ENCODE measurements around the gene MAN2C1.
"Not testable (repeated sequence)": the region's sequence is repeated elsewhere in the genome, so short reads cannot be mapped to it uniquely, and the experiment has no call there.

The MAN2C1 gene

DNA sequence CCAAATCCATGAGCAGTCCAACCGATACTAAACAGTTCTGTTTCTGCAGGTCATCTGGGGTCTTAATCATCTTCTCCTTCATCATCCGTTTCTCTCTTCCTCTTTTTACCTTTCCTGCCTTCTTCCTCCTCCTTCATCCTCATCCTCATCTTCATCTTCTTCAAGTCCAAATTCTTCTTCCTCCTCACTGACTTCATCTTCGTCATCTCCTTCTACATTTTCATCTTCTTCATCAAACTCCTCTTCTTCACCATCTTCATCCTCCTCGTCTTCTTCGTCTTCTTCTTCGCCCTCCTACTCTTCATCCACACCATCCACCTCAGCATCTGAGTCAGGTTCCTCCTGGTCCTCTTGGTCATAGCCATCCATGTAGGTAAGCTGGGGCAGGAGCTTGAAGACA is 46.7 kb downstream of the MAN2C1 start:
- H3K36me3 ChIP-seq (ENCODE audit: control insufficient read depth in 1 of 2, insufficient read depth in 2 of 2, low read length in 2 of 2) = no peaks in the 10 kb centered on the region
- no peaks in the 10 kb centered on the region for H3K79me2 ChIP-seq (ENCODE audit: control insufficient read depth, insufficient read depth, low read length, poor library complexity)
- no peak overlapping the region for H4K91ac ChIP-seq (ENCODE audit: low read depth, low read length)
- H3K9ac ChIP-seq (ENCODE audit: low read length) = no peak overlapping the region
- no peak overlapping the region for H4K12ac ChIP-seq (ENCODE audit: low read depth, low read length)
- H3K27me3 ChIP-seq (ENCODE audit: insufficient read depth, low read length) = no peaks in the 10 kb centered on the region
- H2BK120ac ChIP-seq (ENCODE audit: insufficient read depth, low read length, poor library complexity) = no peak overlapping the region
- no peaks in the 10 kb centered on the region for H3K4me1 ChIP-seq (ENCODE audit: control insufficient read depth in 1 of 2, insufficient read depth in 2 of 2, low read length in 2 of 2)
- no peaks in the 10 kb centered on the region for H3K9me3 ChIP-seq (ENCODE audit: insufficient read depth, low read depth, low read length)
- no peak overlapping the region for H2AFZ ChIP-seq (ENCODE audit: insufficient read depth, low read length, poor library complexity)
- no peak overlapping the region for H2AK5ac ChIP-seq (ENCODE audit: low read length)
- no peak overlapping the region for H2BK12ac ChIP-seq (ENCODE audit: low read length)
- H3K27ac ChIP-seq (ENCODE audit: low read depth, low read length) = no peak overlapping the region
- H3K4me3 ChIP-seq (ENCODE audit: low read depth, low read length) = no peak overlapping the region
- no peak for DNase-seq
- no peak overlapping the region for H3K14ac ChIP-seq (ENCODE audit: low read length)
- no peak overlapping the region for H2BK5ac ChIP-seq (ENCODE audit: low read depth, low read length, poor library complexity)
- no peak overlapping the region for H3K4me2 ChIP-seq (ENCODE audit: low read length)
- H3K4ac ChIP-seq (ENCODE audit: low read depth, low read length) = no peak overlapping the region
- H4K8ac ChIP-seq (ENCODE audit: low read depth, low read length) = no peak overlapping the region
- no peak overlapping the region for H3K18ac ChIP-seq (ENCODE audit: low read length)
- WGBS (ENCODE audit: extremely low coverage, insufficient coverage, insufficient read length) = 100% methylated on average over 5 of the region's 6 CpGs
- H3K23ac ChIP-seq (ENCODE audit: low read length) = no peak overlapping the region
- H3K79me1 ChIP-seq (ENCODE audit: low read length) = no peaks in the 10 kb centered on the region

DNA sequence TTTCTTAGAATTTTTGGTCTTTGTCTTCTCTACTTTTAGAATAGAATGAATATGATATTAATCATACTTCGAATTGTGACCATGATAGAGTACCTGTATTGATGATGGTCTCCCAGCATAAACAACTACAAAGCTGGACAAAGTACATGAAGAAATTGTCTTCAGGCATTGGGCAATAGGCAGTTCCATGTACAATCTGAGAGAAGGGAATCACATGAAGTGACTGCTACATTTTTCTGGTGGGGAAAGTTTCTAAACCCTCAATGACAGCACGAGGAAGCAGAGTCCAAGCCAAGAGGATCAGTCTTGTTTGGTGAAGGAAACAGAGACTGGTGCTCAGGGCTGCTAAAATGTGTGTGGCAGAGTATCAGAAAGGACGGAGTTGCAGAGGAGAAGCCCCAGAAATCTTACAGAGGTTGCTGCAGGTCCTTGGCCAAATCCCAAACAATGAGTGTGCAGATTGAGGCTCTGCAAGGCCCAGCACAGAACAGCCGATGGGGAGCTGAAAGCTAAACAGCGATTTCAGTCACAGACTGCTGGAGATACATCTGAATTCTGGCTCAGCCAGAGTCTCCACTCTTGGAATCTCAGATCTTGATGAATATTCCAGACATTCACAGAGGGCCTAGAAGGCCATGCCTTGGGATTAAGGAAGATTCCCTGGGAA is 49.0 kb downstream of the MAN2C1 start:
- not testable (repeated sequence) for H3K14ac ChIP-seq (ENCODE audit: low read length); H3K4ac ChIP-seq (ENCODE audit: low read depth, low read length); H4K12ac ChIP-seq (ENCODE audit: low read depth, low read length); H3K4me3 ChIP-seq (ENCODE audit: low read depth, low read length); H3K18ac ChIP-seq (ENCODE audit: low read length); H3K4me1 ChIP-seq (ENCODE audit: control insufficient read depth in 1 of 2, insufficient read depth in 2 of 2, low read length in 2 of 2); H2BK120ac ChIP-seq (ENCODE audit: insufficient read depth, low read length, poor library complexity); H3K9me3 ChIP-seq (ENCODE audit: insufficient read depth, low read depth, low read length); H3K36me3 ChIP-seq (ENCODE audit: control insufficient read depth in 1 of 2, insufficient read depth in 2 of 2, low read length in 2 of 2); H2AK5ac ChIP-seq (ENCODE audit: low read length); DNase-seq; H3K4me2 ChIP-seq (ENCODE audit: low read length); H4K8ac ChIP-seq (ENCODE audit: low read depth, low read length); H2BK5ac ChIP-seq (ENCODE audit: low read depth, low read length, poor library complexity); H3K79me2 ChIP-seq (ENCODE audit: control insufficient read depth, insufficient read depth, low read length, poor library complexity); H3K27me3 ChIP-seq (ENCODE audit: insufficient read depth, low read length); H3K79me1 ChIP-seq (ENCODE audit: low read length); H3K9ac ChIP-seq (ENCODE audit: low read length); H2AFZ ChIP-seq (ENCODE audit: insufficient read depth, low read length, poor library complexity); H4K91ac ChIP-seq (ENCODE audit: low read depth, low read length); H2BK12ac ChIP-seq (ENCODE audit: low read length); H3K23ac ChIP-seq (ENCODE audit: low read length); H3K27ac ChIP-seq (ENCODE audit: low read depth, low read length)
- WGBS (ENCODE audit: extremely low coverage, insufficient coverage, insufficient read length) = no CpG with 5 or more reads among the region's 5 CpGs

DNA sequence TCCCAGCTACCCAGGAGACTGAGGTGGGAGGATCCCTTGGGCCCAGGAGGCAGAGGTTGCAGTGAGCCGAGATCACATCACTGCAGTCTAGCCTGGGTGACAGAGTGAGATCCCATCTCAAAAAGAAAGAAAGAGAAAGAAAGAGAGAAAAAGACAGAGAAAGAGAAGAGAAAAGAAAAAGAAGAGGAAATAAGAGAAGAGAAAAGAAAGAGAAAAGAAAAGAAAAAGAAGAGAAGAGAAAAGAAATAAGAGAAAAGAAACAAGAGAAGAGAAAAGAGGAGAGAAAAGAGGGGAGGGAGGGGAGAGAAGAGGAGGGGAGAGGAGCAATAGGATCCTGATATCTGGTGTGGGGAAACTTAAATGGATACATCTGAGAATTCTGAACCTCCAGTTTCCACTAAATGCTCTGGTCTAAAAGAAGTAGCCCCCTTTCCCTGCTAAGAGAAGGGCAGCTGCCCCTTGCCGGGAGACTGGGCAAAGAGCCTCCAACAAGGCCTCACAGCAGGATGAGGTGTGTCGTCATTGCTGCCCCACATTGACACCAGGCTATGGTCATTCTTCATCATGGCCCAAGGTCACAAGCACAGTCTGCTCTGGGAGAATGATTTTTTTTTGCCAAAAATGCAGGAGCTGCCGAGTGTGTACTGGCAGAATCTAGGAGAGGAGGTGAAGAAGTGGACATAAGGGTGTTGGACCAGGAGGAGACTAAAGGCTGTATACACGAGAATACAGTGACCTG is 53.7 kb downstream of the MAN2C1 start:
- no peak overlapping the region for H3K23ac ChIP-seq (ENCODE audit: low read length)
- no peak overlapping the region for H3K4me3 ChIP-seq (ENCODE audit: low read depth, low read length)
- no peak overlapping the region for H2AFZ ChIP-seq (ENCODE audit: insufficient read depth, low read length, poor library complexity)
- H4K91ac ChIP-seq (ENCODE audit: low read depth, low read length) = no peak overlapping the region
- no peak overlapping the region for H3K4me2 ChIP-seq (ENCODE audit: low read length)
- no peak overlapping the region for H3K18ac ChIP-seq (ENCODE audit: low read length)
- H3K14ac ChIP-seq (ENCODE audit: low read length) = no peak overlapping the region
- no peak overlapping the region for H2BK120ac ChIP-seq (ENCODE audit: insufficient read depth, low read length, poor library complexity)
- H3K27ac ChIP-seq (ENCODE audit: low read depth, low read length) = no peak overlapping the region
- no peaks in the 10 kb centered on the region for H3K79me2 ChIP-seq (ENCODE audit: control insufficient read depth, insufficient read depth, low read length, poor library complexity)
- H4K8ac ChIP-seq (ENCODE audit: low read depth, low read length) = no peak overlapping the region
- H3K36me3 ChIP-seq (ENCODE audit: control insufficient read depth in 1 of 2, insufficient read depth in 2 of 2, low read length in 2 of 2) = no peaks in the 10 kb centered on the region
- no peak overlapping the region for H3K4ac ChIP-seq (ENCODE audit: low read depth, low read length)
- H3K9ac ChIP-seq (ENCODE audit: low read length) = no peak overlapping the region
- no CpG with 5 or more reads among the region's 5 CpGs for WGBS (ENCODE audit: extremely low coverage, insufficient coverage, insufficient read length)
- no peaks in the 10 kb centered on the region for H3K27me3 ChIP-seq (ENCODE audit: insufficient read depth, low read length)
- no peaks in the 10 kb centered on the region for H3K4me1 ChIP-seq (ENCODE audit: control insufficient read depth in 1 of 2, insufficient read depth in 2 of 2, low read length in 2 of 2)
- H4K12ac ChIP-seq (ENCODE audit: low read depth, low read length) = no peak overlapping the region
- no peaks in the 10 kb centered on the region for H3K79me1 ChIP-seq (ENCODE audit: low read length)
- DNase-seq = no peak
- no peak overlapping the region for H2BK12ac ChIP-seq (ENCODE audit: low read length)
- H3K9me3 ChIP-seq (ENCODE audit: insufficient read depth, low read depth, low read length) = no peaks in the 10 kb centered on the region
- no peak overlapping the region for H2BK5ac ChIP-seq (ENCODE audit: low read depth, low read length, poor library complexity)
- H2AK5ac ChIP-seq (ENCODE audit: low read length) = no peak overlapping the region

DNA sequence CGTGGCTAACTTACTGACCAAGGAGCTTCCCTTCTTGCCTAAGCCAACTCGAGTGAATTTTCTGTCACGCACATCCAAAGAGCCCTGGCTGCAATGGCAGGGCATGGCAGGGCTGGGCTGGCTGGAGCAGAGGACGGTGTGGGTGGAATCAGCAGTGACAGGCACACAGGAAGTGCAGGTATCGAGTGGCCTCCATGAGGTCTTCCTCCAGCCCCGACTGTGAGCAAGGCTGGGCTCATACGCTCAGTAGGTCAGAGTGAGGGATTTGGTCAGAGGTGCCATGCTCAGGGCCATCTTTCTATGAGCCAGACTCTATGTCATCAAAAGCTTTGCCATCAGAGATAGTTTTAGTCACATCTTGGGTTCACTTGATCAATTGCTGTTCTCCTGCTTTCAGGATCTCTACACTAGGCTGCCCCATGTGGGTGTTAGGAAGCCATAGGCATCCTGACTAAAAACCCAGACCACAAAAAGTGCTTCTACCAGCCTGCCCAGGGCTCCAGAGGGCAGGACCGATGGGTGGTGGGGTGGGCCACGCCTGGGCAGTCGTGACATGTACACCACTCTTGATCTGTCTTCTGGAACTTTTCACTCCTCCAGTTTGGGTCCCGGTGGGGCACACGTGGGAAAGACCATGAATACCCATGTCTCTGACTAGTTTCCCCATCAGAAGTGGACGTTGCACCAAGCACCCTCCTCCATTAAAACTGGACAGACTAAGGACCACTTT is 55.1 kb downstream of the MAN2C1 start:
- Histone ChIP-seq H3K4me1 (ENCODE audit: control insufficient read depth in 1 of 2, insufficient read depth in 2 of 2, low read length in 2 of 2) (no peaks in the 10 kb centered on the region), H3K9me3 (ENCODE audit: insufficient read depth, low read depth, low read length) (no peaks in the 10 kb centered on the region), H2AFZ (ENCODE audit: insufficient read depth, low read length, poor library complexity) (no peak overlapping the region), H2BK5ac (ENCODE audit: low read depth, low read length, poor library complexity) (no peak overlapping the region), H3K27me3 (ENCODE audit: insufficient read depth, low read length) (no peaks in the 10 kb centered on the region), H3K14ac (ENCODE audit: low read length) (no peak overlapping the region), H3K18ac (ENCODE audit: low read length) (no peak overlapping the region), H3K23ac (ENCODE audit: low read length) (no peak overlapping the region), H3K27ac (ENCODE audit: low read depth, low read length) (no peak overlapping the region), H2AK5ac (ENCODE audit: low read length) (no peak overlapping the region), H4K91ac (ENCODE audit: low read depth, low read length) (no peak overlapping the region), H3K4me2 (ENCODE audit: low read length) (no peak overlapping the region), H4K12ac (ENCODE audit: low read depth, low read length) (no peak overlapping the region), H3K79me1 (ENCODE audit: low read length) (no peaks in the 10 kb centered on the region), H2BK120ac (ENCODE audit: insufficient read depth, low read length, poor library complexity) (no peak overlapping the region), H3K79me2 (ENCODE audit: control insufficient read depth, insufficient read depth, low read length, poor library complexity) (no peaks in the 10 kb centered on the region), H3K4ac (ENCODE audit: low read depth, low read length) (no peak overlapping the region), H2BK12ac (ENCODE audit: low read length) (no peak overlapping the region), H3K36me3 (ENCODE audit: control insufficient read depth in 1 of 2, insufficient read depth in 2 of 2, low read length in 2 of 2) (no peaks in the 10 kb centered on the region), H4K8ac (ENCODE audit: low read depth, low read length) (no peak overlapping the region), H3K4me3 (ENCODE audit: low read depth, low read length) (no peak overlapping the region), H3K9ac (ENCODE audit: low read length) (no peak overlapping the region)
- DNase-seq = no peak
- WGBS (ENCODE audit: extremely low coverage, insufficient coverage, insufficient read length) = no CpG with 5 or more reads among the region's 13 CpGs
